G401.6 (cell line): Measurements from ENCODE around the gene SERPINB6.
"Not testable (repeated sequence)": the region's sequence is repeated elsewhere in the genome, so short reads cannot be mapped to it uniquely, and the experiment has no call there.

Source experiments
- FAIRE-seq: peaks from 2 replicates; lab custom pipeline; 2012; peaks lifted over from hg19 to GRCh38; lab: Jason Lieb, UNC

Gene SERPINB6

GRCh38 chr6:2938004-2938631, 33.2 kb downstream of the SERPINB6 start:
- no peak for FAIRE-seq

DNA sequence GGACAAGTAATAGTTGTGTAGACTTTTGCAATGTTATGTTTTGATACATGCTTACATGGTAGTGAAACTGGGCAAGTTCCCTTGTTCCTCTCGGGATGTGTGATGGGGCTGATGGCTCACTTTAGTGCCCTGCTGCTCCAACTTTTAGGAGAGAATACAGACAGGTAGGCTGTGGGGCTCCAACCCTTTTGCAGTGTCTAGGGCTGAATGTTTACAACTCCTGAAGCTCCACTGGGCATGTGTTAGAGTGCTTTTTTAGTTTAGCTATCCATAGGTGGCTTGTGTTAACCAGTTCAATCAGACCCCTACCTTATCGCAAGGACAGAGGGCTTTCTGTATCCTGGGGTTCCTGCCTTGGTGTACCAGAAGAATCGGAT, 33.8 kb downstream of the SERPINB6 start:
- FAIRE-seq: no peak

DNA sequence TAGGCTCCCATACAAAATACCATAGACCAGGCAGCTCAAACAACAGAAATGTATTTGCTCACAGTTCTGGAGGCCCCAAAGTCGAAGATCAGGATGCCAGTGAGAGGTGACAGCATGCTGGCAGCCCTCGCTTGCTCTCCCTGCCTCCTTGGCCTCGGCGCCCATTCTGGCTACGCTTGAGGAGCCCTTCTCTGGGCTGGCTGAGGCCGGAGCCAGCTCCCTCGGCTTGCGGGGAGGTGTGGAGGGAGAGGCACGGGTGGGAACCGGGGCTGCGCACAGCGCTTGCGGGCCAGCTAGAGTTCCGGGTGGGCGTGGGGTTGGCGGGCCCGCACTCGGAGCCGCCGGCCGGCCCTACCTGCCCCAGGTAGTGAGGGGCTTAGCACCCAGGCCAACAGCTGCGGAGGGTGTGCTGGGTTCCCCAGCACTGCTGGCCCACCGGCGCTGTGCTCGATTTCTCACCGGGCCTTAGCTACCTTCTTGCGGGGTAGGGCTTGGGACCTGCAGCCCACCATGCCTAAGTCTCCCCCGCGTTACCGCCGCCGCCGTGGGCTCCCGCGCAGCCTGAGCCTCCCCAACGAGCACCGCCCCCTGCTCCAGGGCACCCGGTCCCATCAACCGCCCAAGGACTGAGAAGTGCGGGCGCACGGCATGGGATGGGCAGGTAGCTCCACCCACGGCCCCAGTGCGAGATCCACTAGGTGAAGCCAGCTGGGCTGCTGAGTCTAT, 35.6 kb downstream of the SERPINB6 start:
- no peak for FAIRE-seq

GRCh38 chr6:2934057-2934456, 37.3 kb downstream of the SERPINB6 start:
- FAIRE-seq: no peak

DNA sequence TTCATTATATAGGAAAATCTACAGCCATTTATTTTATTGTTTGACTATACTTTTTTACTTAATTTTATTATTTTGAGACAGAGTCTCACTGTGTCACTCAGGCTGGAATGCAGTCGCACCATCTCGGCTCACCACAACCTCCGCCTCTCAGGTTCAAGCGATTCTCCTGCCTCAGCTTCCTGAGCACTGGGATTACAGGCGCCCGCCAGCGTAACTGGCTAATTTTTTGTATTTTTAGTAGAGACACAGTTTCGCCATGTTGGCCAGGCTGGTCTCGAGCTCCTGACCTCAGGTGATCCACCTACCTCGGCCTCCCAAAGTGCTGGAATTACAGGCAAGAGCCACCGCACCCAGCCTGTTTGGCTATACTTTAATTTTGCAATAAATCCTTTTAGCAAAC, 38.5 kb downstream of the SERPINB6 start:
- FAIRE-seq: not testable (repeated sequence)

DNA sequence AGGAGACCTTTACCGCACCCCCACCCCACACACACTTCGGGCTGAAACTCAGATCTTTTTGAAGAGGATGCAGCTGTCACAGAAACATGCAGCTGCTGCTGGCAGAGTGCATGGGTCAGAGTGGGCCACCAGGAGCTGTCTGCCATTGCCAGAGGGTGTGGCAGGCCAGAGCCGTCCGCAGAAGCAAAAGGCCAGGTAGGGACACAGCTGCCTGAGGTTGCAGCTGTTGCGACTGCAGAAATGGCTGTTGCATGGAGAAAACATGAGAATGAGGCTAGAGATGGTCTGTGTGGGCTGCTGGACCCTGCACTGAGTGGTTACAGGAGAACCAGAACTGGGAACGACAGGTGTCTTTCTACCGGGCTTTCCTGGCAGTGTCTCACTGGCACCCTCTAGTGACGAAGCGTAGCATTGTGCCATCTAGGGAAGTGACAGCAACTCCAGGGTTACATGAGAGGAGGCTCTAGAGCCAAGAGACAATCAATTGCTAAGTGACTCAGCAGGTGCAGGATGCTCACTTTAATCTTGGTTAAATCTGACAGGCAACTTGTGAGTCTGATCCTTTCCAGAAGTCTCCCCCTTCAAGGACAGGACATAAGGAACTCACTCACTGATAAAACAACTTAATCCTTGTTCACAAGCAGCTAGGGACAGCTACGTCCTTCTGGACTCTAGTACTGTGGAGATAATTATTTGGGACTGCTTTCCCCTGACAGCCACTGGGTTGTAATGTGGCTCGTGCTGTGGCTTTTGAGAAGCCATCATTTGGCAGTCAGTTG, 39.2 kb downstream of the SERPINB6 start:
- no peak for FAIRE-seq

DNA sequence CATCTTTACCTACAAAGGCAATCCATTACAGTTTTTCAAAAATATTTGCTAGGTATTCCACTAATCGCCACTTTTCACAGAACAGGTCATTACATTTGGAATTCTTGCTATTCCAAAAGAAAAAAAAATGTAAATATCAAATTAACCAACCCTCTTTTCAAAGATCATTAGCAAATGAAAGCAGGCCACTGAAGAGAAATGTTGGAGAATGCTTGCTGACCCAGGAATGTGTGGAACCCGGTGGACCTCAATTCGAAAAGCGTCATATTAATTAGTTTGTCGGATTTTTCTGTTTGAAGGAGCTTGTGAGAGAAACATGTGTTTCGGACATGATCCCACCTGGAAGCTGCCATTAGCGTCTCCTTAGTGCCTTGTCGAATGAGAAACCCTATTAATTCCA, 40.3 kb downstream of the SERPINB6 start:
- FAIRE-seq: no peak

DNA sequence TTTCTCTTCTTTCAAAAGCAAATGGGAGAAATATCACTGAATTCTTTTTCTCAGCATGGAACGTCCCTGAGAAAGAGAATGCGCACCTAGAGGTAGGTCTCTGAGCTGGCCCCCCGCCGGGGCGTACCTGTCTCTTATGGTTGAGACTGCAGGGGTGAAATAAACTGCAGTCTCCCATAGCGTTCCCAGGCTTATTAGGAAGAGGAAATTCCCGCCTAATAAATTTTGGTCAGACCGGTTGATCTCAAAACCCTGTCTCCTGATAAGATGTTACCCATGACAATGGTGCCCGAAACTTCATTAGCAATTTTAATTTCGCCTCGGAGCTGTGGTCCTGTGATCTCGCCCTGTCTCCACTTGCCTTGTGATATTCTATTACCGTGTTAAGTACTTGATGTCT, 43.4 kb downstream of the SERPINB6 start:
- FAIRE-seq: not testable (repeated sequence)

DNA sequence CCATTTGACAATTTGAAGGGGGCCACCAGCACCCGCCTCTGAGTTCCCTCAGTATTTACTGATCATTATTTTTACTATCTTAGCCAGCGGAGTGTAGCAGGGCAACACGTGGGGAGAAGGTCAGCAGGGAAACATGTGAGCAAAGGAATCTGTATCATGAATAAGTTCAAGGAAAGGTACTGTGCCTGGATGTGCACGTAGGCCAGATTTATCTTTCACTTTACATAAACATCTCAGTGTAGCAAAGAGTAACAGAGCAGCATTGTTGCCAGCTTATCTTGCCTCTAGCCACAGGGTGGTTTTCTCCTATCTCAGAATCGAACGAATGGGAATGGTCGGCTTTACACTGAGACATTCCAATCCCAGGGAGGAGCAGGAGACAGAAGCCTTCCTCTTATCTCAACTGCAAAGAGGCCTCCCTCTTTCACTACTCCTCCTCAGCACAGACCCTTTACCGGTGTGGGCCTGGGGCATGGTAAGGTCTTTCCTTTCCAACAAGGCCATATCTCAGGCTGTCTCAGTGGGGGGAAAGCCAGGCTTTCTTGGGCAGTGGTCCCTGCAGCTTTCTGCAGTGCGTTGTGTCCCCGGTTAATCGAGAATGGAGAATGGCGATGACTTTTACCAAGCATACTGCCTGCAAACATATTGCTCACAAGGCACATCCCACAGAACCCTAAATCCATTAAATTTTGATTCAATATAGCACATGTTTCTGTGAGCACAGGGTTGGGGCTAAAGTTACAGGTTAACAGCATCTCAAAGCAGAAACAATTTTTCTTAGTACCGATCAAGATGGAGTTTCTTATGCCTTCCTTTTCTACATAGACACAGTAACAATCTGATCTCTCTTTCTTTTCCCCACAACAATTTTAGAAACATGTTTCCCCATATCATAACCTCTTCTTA, 45.3 kb downstream of the SERPINB6 start:
- FAIRE-seq: not testable (repeated sequence)

GRCh38 chr6:2921520-2922115, 49.7 kb downstream of the SERPINB6 start:
- no peak for FAIRE-seq

GRCh38 chr6:2920671-2921112, 50.7 kb downstream of the SERPINB6 start:
- FAIRE-seq: no peak

DNA sequence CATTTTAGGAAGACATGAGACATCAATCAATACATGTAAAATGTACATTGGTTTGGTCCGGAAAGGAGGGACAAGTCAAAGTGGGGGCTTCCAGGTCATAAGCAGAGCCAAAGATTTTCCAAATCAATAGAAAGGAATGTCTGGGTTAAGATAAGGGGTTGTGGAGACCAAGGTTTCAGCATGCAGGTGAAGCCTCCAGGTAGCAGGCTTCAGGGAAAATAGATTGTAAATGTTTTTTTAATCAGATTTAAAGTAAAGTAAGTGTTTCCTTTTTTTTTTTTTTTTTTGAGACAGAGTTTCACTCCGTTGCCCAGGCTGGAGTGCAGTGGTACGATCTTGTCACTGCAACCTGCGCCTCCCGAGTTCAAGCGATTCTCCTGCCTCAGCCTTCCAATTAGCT, 51.5 kb downstream of the SERPINB6 start:
- FAIRE-seq: no peak

DNA sequence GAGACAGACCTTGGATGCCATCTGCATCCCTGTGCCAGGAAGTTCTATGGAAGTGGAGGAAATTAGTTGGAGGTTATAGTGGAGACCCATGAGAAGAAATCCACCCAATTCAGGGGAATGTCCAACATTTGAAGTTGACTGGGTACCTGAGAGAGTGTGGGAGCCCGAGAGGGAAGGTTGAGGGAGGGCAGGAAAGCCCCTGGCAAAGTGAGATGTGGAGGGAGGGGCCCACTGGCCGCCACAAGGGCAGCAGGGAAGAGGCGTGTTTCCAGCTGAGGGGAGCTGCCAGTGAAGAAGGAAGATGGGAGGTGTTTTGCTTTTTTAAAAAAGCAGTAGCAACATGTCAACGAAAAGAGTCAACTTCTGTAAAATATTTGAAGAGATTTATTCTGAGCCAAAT, 52.0 kb downstream of the SERPINB6 start:
- no peak for FAIRE-seq

DNA sequence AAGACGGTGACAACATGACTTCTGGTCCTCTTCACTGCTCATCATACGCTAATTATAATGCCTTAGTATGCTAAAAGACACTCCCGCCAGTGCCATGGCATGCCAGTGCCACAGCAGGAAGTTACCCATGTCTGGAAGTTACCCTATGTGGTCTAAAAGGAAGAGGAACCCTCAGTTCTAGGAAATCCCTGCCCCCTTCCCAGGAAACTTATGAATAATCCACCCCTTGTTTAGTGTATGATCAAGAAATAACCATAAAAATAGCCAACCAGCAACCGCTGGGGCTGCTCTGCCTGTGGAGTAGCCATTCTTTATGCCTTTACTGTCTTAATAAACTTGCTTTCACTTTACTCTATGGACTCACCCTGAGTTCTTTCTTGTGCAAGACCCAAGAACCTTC, 52.4 kb downstream of the SERPINB6 start:
- FAIRE-seq: no peak

DNA sequence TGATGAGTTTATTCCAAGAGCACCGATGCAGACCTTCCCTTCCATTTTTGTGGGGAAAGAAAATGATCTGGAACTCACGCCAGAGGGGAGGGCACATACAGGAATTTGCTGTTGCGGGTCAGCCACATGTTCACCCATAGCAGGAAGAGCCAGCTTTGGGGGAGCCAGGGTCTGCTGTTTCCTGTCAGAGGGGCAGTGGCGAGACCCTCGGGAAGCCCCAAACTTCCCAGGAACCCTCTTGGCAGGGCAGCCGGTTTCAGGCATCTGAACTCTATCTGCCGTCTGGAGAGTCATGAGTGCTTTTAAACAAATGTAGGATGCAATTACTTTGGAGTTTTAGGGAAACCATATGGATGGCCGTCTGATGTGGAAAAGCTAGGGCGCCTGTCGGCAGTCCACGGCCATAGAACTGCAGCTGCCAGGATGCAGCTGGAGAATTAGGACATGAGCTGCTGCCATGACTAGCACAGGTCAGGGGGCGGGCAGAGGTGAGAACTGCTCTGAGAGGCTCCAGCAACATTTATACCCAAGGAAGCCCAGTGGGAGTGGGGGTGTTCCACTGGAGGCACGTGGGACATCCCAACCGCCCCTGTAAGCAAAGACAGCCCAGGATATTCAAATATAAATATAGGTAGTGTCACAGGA, 53.4 kb downstream of the SERPINB6 start:
- FAIRE-seq: no peak

DNA sequence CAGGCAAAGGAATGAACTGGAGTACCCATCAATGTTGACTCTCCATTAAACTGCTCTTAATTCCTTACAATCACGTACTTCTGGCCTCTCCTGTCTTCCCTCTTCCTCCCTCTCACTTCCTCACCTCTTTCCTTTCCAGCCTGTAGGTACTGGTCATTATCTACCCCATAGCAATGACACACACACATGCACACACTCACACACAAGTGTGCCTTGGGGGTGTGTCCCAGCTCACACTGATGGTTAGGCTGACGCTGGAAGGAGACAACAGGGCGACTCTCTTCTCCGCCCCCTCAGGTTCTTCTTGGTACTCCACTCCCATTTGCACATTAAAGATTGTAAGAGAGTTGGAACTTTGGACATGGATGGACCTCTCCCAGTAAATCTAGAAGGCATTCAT, 54.3 kb downstream of the SERPINB6 start:
- FAIRE-seq: no peak

DNA sequence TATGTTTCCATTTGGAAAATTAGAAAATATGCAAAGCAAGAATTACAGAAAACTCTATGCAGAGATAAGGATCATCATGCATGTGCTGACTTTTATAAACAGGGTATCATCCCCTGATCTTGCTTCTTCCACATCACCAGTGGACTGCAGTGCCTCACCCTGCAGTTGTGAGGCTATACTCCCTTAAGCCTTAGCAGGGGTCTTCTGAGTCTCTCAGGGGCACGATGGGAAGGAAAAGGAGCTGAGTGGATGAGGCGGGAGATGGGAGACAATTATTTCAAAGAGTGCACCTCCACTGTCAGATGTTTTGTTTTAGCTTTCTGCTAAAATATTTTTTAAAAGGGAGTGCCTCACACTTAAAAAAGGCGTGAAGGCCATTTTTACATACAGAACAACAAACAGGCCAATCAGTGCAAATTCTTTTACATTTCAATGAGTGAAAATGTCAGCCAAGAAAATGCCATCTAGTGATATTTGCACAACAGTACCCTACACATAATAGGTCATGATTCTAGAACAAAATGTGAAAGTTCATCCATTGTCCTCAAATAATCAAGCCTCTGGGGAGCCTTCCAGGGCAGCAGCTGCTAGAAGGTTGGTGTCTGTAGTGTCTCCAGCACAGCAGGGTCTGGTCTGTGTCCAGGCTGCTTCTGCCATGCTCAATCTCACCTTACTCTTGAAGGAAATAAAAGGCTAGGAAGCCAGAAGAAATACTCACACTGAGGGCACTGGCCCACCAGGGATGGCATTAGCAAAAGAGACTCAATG, 55.0 kb downstream of the SERPINB6 start:
- no peak for FAIRE-seq

GRCh38 chr6:2915150-2915549, 56.2 kb downstream of the SERPINB6 start:
- no peak for FAIRE-seq

- no peak for FAIRE-seq
Measured at GRCh38 chr6:2914318-2914660, 57.1 kb downstream of the SERPINB6 start.

DNA sequence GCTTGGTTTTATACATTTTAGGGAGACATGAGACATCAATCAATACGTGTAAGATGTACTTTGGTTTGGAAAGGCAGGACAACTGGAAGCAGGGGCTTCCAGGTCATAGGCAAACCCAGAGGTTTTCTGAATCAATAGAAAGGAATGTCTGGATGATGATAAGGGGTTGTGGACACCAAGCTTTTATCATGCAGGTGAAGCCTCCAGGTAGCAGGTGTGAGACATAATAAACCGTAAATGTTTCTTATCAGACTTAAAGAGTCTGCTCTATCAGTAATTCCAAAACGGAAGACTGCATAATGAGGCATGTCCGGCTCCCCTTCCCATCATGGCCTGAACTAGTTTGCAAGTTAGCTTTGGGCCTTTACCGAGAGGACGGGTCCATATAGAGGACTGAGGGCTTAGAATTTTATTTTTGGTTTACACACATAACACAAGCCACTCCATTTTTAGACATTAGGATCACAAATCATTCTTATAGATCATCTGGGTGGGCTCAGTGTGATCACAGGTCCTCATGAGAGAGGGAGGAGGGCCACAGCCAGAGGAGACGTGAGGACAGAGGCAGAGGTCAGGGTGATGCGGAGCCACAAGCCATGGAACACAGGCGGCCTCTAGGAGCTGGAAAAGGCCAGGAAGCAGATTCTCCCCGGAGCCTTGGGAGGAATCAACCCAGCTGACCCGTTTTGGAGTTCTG, 57.6 kb downstream of the SERPINB6 start:
- no peak for FAIRE-seq
